ENCODE results near the gene CDKL2. TPM values are rescaled to one million over a fixed set of nuclear protein-coding genes. Genes with fewer than 3 reads are reported as not detected.

CDKL2 gene
- total and polyA plus RNA-seq, 9 of the 15 experiments (the other 6 are each of a cell fraction or from before 2014, with no cell fraction given) = 0.01 to 0.16 TPM; not detected in 7

- DNase-seq (ENCODE audit: extremely low read depth in 1 of 4, low spot score in 3 of 4) (no peak), ATAC-seq (no peak), FAIRE-seq (peak; percentile 56)
- intact Hi-C loops (cut with micrococcal nuclease) = no loop called here
- Histone ChIP-seq H3K9ac (ENCODE audit: insufficient read depth in 1 of 2, low read depth in 2 of 2, low read length in 2 of 2) (no peak overlapping the region), H3K4me3 (no peak overlapping the region), H3K9me1 (ENCODE audit: control insufficient read depth, insufficient read depth, low read length) (no peaks in the 10 kb centered on the region), H3K4me2 (ENCODE audit: insufficient read depth, low read length) (no peak overlapping the region), H3K36me3 (ENCODE audit: control insufficient read depth, insufficient read depth, low read length) (no peaks in the 10 kb centered on the region; the same call in 2 of the 3 replicates), H3K9me3 (replicated peaks; ENCODE audit: control insufficient read depth, insufficient read depth, low read depth, low read length) (no peaks in the 10 kb centered on the region), H4K20me1 (replicated peaks; ENCODE audit: control insufficient read depth, insufficient read depth, low read length) (no peaks in the 10 kb centered on the region), H2AFZ (ENCODE audit: low read depth, low read length) (no peak overlapping the region), H3K79me2 (ENCODE audit: control insufficient read depth, insufficient read depth, low read length) (peaks cover 7% of the 10 kb centered on the region; the same call in 2 of the 3 replicates), H3K27ac (ENCODE audit: extremely low read depth, low read depth, low read length) (no peak overlapping the region), H3K4me1 (replicated peaks in 1 of 2; ENCODE audit: control insufficient read depth in 2 of 2, insufficient read depth in 2 of 2, low read length in 2 of 2) (peaks cover 0 to 15% of the 10 kb centered on the region in 2 experiments; a peak in 4 of 5 replicates), H3K27me3 (ENCODE audit: control insufficient read depth in 2 of 2, insufficient read depth in 2 of 2, low read length in 2 of 2) (no peaks in the 10 kb centered on the region)
- in situ Hi-C loops (cut with MboI) = no loop called here
- no TSS peak for BruUV-seq (replicated peaks)
- CTCF ChIA-PET (ENCODE audit: low intra/inter-chr PET ratio) = no interaction called here
- POLR2A ChIA-PET = no interaction called here
- TF ChIP-seq U2AF2 (optimal IDR thresholded peaks at IDR 0.05; ENCODE audit: low read depth, low read length) (no peak), KDM1A (IDR thresholded peaks at IDR 0.05) (peak; percentile 55 to 67; a peak in 3 of 4 replicates), ELF1 (tag; IDR thresholded peaks at IDR 0.05) (no peak), SREBF1 (IDR thresholded peaks at IDR 0.05; ENCODE audit: borderline replicate concordance, low read depth, low read length) (no peak), LARP7 (IDR thresholded peaks at IDR 0.05) (no peak), U2AF1 (optimal IDR thresholded peaks at IDR 0.05; ENCODE audit: low read depth, low read length) (no peak), TCFL5 (CRISPR knock-in tag; conservative IDR thresholded peaks at IDR 0.05) (no peak), SMARCA5 (IDR thresholded peaks at IDR 0.05) (peak; percentile 66; the same call in 1 of the 2 replicates), ETS1 (conservative IDR thresholded peaks at IDR 0.05; ENCODE audit: control insufficient read depth, low read depth, low read length) (no peak), SRSF1 (IDR thresholded peaks at IDR 0.05; ENCODE audit: low read depth, low read length) (no peak), TRIM28 (IDR thresholded peaks at IDR 0.05) (no peak), CCNT2 (IDR thresholded peaks at IDR 0.05; ENCODE audit: borderline replicate concordance, extremely low read depth, insufficient read length, low read depth, low read length) (no peak), TAF7 (tag; IDR thresholded peaks at IDR 0.05) (no peak), NRF1 (conservative IDR thresholded peaks at IDR 0.05 in 1 of 2, IDR thresholded peaks at IDR 0.05 in 1 of 2) (no peak), MEF2A (IDR thresholded peaks at IDR 0.05; ENCODE audit: control insufficient read depth, low read depth, low read length) (no peak), CTBP1 (IDR thresholded peaks at IDR 0.05; ENCODE audit: borderline replicate concordance) (no peak), MECOM (CRISPR knock-in tag; IDR thresholded peaks at IDR 0.05) (no peak), NFIX (CRISPR knock-in tag; IDR thresholded peaks at IDR 0.05; ENCODE audit: low read depth) (no peak), GTF3C2 (IDR thresholded peaks at IDR 0.05; ENCODE audit: borderline replicate concordance, extremely low read depth, insufficient read length) (no peak), ZBTB43 (CRISPR knock-in tag; IDR thresholded peaks at IDR 0.05) (no peak)
Observed at GRCh38 chr4:75678473-75678872, 48.1 kb upstream of the CDKL2 start.

All from K562 (cell line).